LoVo (cell line): ENCODE data around the gene SIRPA.
A peak's percentile ranks its signal among the peaks of the same experiment; 100 is the strongest.

Experiments used
- DNase-seq: peaks from one replicate; pipeline ENCODE4 v3.0.0-alpha.2; 2016; ENCODE audit warnings: low spot score

SIRPA gene

DNA sequence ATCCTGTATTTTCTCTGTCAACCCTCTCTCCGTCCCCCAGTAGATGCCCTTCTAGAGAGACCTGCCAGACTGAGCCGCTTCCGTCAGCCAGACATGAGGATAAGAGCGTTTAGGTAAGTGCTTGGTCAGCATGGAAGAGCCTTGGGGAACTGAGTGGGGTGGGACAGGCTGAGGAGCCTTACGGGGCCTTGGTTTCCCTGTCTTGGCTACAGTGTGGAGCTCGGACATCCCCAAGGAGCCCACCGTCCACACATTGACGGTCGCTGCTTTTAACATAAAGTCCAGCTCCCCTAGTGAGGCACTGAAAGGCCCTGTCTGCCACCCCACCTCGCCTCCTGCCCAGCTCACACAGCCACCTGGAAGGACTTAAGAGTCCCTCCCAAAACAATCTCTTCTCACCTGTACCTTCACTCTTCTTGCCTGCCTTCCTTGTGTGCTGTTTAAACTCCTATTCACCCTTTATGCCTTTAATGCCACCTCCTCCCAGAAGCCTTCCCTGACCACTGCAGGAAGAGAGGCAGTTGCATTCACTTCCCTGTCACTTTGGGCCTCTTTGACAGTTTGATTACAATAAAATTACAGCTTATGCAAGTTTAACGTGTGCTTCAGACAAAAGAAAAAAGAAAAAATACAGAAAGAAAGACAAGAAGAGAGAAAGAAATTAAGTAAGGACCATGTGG is 56.4 kb downstream of the SIRPA start:
- DNase-seq, result no peak

DNA sequence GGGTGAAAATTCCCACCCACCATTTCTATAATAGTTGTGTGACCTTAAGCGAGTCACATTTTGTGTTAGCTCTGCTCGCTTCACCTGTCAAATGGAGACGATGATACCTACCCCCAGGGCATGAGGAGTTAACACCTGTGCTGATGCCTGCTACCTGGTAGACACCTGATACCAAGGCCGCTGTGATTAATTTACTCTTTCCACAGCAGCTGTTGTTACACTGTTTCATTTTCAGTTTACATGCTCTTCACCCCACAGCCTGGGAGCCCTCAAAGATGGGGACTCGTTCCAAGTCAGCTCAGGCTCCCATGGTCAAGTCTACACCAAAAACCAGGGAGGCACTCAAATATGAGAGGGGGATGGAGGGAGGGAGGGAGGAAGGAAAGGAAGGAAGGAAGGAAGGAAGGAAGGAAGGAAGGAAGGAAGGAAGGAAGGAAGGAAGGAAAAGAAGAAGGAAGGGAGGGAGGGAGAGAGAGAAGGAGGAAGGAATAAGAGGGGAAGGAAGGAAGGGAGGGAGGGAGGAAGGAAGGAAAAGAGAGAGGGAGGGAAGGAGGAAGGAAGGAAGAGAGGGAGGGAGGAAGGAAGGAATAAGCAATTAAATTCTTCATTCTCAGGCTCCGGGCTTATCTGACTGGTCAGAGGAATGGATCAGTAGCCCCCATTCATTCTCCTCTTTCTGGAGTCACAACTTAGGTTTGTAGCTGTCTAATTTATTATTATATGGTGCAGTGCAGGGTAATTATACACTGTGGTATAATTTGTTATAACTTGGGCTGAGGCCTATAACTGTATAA is 57.7 kb downstream of the SIRPA start:
- no peak for DNase-seq

DNA sequence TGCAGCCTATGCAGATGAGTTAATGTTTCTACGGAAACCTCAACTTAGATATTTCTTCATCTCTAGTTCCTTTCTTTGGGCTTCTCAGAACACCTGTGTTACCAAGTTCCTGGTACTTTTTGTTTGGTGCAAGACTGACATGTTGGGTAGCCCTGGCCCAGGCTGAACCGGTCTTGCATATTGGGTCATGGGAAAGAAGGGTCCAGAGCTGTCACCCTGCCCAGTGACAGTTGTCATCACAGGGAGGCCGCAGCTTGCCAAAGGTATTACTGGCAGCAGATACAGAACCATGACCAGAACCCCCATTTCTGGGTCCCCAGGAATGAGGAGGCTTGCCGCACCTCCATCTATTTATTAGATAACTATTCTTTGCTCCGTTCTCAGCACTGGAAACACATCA is 58.4 kb downstream of the SIRPA start:
- DNase-seq, result no peak

DNA sequence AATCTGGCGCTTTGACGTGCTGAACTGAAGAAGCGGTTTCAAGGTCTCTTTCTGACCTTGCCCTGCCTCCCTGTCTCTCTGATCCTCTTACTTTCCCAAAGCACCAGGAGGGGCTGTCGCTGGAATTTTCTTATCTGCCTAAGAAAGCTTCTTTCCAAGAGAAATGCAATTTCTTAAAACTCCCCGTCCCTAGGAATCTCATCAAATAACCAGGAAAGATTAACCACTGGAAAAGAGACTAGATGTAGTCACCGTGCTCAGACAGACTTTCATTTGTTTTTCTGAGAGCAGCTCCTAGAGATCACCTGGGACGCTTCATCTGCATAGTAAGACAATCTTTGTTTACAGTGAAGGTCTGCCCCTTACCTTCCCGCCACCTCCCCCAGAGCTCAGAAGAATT is 60.0 kb downstream of the SIRPA start:
- no peak for DNase-seq

DNA sequence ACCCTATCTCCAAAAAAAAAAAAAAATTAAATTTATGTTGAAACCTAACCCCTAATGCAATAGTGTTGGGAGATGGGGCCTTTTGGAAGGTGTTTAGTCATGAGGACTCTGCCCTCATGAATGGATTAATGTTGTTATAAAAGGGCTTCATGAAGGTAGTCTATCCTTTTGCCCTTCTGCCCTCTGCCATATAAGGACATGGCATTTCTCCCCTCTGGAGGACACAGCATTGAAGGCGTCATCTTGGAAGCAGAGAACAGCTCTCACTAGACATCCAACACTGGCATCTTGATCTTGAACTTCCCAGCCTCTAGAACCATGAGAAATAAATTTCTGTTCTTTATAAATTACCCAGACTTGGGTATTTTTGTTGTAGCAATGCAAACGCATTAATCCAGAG is 63.2 kb downstream of the SIRPA start:
- DNase-seq, result no peak

DNA sequence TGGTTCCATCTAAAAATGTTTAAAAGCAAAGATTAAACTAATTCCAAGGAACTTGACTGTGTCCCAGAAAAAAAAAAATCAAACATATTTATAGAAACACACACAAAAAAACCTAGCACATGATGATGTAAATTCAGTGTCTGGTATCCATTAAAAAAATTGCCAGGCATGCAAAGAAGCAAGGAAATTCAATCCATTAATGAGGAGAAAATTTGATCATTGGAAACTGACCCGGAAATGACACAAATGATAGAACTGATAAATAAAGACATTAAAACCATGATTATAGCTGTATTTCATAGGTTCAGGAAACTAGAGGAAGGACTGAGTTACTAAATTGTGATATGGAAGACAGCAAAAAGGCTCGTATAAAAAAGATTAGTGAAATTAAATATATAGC is 63.9 kb downstream of the SIRPA start:
- no peak for DNase-seq

DNA sequence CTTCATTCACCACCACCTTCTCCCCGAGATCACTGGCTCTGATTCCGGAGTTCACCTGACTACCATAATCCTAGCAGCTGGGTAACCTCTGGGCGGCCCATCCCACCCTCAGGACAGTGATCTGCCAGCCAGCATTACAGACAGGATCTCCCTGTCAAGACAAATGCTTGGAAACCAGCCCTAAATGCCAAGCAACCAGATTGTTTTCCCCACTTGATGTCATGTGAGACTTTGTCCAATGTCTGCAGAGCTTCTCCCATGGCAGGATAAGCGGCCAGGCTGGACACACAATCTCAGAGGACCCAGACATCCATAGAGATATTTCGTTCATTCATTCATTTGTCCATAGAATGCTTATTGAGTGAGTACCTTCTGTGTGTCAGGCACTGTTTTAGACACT is 66.2 kb downstream of the SIRPA start:
- no peak for DNase-seq

DNA sequence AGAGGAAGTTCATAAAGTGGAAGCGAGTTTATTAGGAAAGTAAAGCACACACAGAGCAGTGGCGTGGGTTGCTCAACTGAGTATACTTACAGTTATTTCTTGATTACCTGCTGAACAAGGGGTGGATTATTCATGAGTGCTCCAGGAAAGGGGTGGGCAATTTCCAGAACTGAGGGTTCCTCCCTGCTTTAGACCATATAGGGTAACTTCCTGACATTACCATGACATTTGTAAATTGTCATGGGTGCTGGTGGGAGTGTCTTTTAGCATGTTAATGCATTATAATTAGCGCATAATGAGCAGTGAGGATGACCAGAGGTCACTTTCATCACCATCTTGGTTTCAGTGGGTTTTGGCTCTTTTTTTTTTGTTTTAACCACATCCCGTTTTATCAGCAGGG is 68.9 kb downstream of the SIRPA start:
- no peak for DNase-seq

DNA sequence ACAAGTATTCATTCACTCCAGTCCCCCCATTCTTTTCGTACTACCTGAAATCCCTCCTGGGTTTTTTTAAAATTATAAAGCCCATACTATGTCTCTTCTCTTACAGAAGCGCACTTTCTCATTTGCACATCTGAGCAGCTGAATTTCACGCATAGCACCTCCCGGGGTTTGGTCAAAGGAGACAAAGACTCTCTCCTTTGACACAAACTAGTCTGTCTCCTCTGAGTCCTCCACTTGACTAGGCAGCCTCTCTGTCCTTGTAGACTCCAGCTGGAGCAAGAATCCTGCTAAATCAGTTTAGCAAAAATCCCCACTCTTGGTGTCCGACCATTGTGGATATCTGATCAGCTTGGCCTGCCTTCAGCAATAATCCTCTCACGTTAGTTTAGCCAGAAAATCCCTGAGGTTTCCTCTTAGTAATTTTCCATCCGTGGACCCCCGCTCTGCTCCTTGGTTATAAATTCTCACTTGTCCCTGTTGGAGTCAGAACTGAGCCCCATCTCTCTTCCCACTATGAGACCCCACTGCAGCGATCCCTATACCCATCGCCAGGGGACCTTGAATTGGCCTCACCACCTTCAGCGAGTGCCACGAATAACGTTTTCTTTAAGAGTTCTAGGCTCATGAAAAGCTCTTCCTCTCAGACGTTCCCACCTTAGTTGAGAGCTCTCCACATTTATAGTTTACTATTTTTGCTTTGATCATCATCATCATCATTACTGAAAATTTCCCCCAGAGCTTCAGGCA is 69.6 kb downstream of the SIRPA start:
- DNase-seq, result no peak

DNA sequence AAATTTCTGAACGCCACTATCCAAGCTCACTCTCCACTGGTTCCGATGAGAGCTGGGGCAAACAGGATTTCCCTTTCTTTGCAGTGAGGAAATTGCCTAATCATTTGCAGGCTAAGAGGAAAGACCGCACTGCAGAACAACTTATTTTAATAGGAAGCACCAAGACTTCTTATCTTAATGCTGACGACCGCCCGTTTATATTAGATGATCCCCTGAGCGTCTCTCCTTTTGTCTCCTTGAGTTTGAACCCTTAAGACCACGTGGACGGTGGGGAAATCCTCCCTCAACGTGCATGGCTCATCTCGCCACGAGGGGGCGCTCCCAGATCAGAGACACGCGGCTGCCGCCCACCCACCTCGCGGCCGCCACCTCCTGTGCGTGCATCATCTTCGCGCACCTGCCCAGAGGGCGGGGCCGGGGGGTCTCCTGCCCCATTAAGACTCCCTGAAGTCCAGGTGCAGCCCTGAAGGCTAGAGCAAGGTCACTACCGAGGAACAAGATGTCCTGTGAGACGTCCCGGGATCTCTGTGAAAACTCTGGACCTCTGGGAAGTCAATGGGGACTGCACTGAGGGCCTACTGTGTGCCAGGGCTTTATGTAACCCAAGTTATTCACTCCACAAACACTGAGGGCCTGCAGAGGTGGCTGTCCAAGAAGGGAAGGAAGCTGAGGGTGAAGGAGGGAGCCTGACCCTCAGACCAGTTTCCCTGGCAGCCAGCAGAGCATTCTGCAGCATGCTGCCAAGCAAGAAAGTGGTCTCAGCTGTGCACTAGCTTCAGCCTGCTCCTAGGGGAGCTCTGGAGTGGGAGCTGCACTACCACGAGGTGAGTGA is 70.5 kb downstream of the SIRPA start:
- DNase-seq, result peak; percentile 43

DNA sequence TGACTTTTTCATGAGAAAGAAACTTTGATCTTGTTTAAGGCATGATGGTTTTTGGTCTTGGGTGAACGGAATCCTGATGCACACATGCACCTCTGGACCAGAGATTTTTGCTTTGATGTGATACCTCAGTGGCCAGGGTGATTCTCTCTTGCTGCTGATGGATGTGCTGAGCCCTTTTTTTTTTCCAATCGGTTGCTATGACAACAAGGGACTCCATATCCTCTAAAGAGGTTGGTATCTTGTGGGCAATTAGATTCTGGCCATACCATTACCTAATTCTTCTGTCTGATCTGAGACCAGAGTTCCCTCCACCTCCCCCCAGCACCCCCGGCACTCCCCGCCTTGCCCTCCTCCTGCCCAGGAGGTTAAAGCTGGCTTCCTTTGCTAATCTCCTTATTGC is 73.8 kb downstream of the SIRPA start:
- no peak for DNase-seq

DNA sequence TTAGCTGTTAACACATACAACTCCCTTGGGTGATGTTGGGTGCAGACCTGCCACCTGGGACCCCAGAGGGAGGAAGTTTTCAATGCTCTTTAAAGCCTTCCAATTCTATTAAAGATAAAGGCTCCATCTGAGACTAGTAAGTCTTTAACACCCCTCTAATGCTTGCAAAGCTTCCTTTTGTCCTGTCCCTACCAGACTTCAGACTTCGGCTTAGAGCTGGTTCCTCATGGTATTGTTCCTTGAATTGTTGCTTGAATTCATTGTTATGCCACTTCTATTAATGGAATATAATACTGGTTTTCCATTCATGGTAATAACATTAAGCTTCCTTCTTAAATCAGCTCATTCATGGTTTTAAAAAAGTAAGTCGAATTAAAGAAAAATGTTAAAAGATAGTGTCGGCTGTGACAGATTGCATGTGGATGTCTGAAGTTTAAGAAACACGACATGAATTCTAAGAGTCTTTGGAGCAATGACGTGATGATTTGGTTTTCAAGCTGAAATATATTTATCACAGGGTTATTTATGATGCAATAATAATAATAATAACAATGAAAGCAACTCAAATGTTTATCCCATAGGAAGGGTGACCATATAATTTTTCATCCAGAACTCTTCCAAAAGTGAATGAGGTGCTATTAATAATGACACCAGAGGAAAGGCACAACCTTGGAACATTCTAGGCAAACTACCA is 76.8 kb downstream of the SIRPA start:
- DNase-seq, result no peak

DNA sequence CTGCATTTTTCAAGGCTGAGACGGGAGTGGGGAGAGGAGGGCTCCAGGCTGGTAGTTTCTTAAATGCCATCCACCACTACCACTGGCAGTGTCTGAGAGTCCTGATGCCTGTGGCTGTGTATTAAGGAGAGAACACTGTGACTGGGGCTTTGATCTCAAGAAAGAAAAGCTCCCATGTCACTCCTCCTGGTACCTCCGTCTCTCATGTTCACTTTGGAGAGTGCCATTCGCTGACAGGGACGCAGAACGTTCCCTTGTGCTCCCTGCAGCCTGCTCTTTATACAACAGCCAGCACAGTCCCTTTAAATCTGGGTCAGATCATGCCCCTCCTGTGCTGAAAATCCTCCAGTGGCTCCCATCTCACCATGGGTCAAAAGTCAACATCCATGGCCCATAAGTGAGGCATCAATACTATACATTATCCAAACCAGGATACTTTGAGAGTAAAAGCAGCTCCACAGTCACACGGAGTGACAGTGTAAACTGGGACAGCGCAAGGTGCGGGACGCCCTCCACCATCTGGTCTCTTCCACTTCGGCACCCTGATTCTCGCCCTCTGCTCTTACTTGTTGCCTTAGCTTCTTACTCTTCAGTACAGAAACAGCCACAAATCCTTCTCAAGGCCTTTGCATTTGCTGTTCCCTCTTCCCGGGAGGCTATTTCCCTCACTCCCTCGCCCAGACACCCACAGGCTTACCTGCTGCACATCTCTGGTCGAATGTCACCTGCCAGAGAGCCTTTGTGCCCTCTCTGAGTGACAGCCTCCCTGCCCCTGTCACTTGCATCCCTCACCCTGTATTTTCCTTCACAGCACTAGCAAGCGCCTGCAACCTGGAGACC is 78.6 kb downstream of the SIRPA start:
- no peak for DNase-seq

DNA sequence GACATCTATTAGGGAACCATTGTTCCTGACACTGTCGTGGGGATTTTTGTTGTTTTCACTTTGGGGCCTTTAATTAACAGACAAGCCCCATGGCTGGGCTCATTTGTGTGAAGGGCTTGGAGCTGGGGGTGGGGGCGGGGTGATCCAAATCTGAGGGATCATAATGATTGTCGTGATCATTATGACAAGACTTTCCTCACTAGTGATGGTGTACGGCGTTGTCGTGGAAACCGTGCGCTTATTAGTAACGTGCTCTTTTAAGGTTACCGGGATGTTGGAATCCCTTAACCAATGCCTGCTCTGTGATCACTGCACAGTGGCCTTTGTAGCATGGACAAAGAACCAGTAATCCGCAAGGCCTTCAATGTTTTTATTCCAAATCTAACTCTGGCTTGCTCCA is 80.1 kb downstream of the SIRPA start:
- no peak for DNase-seq

DNA sequence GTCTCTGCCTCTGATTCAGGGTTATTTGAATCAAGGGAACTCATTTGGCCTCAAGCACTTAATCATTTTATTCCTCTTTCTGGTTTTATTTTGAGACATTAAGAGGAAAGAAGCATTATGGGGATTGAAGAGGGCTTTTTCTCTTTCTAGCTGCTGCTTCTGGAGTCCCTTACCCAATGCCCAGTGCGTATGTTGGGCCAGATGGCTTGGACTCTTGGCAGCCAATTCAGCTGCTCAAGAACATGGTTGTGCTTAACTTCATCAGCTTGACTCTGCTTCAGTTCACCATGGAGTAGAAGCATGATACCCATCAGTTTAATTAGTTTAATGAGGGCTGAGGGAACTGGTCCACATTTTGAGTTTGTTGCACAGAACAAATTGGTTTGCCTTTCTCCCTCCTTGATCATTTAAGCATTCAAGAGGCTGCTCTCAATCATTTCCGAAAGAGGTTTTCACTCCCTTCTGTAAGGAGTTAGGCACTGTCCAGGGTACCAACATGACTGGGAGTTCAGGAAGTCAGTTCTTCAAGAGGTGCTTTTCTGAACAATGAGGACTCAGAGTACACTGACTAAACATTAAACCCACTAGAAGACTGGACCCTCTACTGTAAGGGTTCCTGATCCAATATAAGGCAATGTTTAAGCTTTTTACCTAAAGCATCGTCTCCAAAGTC is 84.0 kb downstream of the SIRPA start:
- no peak for DNase-seq

DNA sequence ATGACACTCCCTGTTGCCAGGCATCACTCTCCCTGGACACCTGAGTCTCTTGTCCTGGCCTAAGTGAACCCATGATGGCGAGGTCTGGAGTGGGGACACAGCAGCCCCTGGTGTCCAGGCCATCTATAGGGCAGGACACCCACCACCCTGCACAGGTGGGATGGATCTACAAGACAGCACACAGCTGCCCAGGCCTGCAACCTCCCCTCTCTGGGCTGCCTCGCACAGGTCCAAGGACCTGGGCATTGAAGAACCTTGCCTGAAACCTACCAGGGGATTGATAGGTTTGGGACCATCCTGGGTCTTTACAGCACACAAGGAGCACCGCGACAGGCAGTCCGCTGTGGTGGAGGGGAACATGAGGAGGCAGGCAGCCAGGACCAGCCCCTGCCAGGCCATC is 87.5 kb downstream of the SIRPA start:
- DNase-seq, result no peak

DNA sequence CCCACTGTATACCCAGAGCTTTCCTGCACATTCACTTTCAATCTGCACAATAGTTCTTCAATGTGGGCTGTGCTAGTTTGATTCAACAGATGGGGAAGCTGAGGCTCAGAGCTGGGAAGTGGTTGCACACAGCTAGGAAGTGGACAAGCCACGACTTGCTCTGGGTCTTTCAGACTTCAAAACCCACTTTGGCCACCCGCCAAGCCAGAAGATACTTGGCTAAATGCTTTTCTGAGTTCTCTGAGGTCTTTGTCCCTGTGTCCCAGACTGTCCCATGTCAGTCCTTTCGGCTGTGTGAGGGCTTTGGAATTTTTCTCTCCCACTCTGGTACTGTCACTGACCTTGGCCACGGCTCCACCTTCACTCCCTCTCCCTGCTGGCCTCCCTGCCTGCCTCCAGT is 88.1 kb downstream of the SIRPA start:
- no peak for DNase-seq

DNA sequence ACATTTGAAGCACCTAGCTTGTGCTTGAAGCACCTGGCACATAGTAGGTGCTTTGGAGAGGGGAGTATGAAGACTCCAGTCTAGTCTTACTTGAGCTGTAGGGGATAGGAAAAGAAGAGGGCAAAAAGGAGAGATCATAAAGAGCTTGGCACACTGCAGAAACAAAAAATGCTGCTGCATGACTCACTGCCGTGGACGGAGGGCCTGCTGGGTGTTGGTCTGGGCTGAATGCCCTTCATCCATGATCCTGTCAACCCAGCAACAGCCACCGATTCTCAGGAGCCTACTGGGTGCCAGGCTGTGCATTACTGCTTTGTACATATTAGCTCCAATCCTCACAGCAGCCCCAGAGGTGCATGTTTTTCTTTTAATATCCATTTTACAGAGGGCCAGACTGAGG is 92.6 kb downstream of the SIRPA start:
- no peak for DNase-seq
